HG02981 (cell line): ENCODE data around the gene MSMO1.

Experiments used
- ATAC-seq: cut with Tn5 transposase; IDR thresholded peaks from one replicate; pipeline ENCODE4 v1.9.1; 2021; ENCODE audit warnings: mild to moderate bottlenecking, moderate library complexity; ENCODE audit not compliant: unreplicated experiment

Gene MSMO1

GRCh38 chr4:165359506-165359905 lies 32.0 kb downstream of the MSMO1 start:
- ATAC-seq: no peak

DNA sequence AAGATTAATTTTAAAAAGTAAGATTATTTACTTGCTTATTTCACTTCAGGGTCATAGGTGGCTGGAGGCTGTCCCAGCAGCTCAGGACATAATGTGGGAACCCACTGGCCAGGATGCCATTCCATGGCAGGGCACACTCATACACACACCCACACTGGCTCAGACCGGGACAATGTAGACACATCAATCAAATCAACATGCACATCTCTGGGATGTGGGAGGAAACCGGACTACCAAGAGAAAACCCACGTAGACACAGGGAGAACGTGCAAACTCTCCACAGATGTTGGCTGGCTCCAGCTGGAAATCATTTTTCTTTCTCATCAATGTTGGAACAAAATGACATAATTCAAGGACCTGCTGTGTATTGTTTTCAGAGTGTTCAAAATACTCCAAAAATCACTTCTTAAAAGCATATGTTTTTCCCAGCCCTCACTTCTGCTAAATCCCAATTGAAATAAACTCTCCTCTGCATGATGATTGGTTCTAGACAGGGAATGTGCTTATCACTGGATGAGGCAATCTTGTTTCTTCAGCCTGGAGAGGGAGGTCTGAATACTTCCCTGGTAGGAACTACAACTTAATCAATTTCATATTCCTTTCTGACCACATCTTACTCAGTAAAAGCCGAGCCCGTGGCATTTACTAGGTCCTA lies 32.7 kb downstream of the MSMO1 start:
- no peak for ATAC-seq

- ATAC-seq: no peak
Measured at GRCh38 chr4:165360985-165361670, 33.7 kb downstream of the MSMO1 start.

DNA sequence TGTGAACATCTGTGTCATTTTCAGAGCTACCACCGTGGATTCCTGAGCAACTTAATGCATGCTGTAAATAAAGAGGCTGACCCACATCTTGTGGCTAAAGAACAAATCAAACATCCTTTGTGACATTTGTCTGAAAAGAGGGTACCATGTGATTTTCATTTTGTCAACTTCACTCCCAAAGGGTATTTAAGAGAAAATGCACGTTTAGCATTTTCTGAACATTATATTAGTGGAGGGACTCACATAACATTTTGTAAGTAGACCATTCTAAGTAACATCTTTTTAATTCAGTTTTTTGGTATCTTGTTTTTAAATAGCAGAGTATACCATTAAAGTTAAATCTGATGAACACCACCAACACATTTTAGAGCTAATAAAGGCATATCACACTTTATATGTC lies 34.3 kb downstream of the MSMO1 start:
- ATAC-seq: no peak

- no peak for ATAC-seq
Measured at GRCh38 chr4:165364452-165365080, 37.1 kb downstream of the MSMO1 start.

DNA sequence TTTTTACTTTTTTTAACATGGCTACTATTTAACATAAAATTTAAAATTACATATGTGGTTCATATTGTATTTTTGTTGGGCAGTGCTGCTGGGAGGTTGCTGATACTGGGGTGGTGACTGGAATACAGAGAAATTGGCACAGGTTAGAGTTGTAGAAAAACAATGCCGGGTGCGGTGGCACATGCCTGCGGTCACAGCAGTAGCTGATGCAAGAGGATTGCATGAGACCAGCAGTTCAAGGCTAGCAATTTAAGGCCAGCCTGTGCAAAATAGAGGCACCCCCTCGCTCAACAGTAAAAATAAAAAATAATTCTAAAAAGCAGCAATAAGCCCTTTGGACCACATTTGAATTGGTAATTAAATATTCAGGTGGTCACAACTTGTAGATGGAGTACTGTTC lies 39.6 kb downstream of the MSMO1 start:
- no peak for ATAC-seq

DNA sequence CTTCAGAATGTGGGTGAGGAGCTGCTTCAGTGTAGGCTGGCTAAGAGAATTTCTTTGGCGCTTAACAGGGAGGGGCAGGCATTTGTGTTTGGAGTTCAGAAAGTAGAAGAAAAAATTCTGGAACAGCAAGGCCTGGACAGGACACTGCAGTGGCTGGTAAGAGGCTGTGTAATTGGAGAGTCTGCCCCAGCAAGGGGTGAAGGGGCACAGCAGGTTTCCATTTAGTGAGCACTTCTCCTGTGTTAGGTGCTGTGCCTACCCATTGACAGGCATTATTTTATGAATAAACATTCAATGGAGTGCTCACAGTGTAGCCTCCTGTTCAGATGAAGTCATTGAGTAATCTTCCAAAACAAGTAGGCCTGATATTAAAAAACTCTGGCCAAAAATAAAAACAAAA lies 40.6 kb downstream of the MSMO1 start:
- ATAC-seq: no peak

DNA sequence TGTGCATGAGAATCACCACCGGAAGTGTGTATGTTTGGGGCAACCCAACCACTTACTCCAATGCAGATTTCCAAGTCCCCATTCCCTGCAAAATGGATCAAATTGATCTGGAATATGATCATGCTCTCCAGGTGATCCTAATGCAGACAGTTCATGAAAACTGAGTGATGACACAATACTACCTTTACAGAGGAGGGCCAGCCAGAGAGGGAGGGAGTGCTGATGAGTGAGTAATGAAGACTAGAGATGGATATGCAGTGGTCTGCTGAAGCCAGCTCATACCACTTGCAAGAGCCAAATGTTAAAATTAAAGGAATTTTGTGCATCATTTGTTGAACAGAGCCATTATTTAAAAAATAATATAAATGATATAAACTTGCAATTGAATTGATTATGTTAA lies 41.1 kb downstream of the MSMO1 start:
- ATAC-seq: no peak

DNA sequence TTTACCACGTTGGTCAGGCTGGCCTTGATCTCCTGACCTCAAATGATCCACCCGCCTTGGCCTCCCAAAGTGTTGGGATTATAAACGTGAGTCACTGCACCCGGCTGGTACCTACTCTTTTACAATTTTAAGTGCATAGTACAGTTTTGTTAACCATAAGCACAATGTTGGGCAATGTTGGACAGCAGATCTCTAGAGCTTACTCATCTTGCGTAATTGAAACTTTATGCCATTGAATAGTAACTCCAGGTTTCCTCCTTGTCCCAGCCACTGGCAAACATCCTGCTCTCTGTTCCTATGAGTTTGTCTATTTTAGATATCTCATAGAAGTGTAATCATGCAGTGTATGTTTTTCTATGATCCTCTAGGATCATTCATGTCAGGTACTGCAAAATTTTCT lies 42.1 kb downstream of the MSMO1 start:
- ATAC-seq: no peak

DNA sequence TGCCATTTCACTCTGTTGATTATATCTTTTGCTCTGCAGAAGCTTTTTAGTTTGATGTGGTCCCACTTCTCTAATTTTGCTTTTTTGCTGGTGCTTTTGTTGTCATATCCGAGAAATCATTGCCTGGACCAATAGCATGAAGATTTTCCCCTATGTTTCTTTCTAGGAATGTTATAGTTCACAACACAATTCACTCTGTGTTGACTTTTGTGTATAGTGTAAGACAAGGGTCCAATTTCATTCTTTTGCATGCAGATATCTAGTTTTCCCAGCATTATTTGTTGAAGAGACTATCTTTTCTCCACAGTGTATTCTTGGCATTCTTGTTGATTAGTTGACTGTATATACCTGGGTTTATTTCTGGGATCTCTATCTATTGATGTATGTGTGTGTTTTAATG lies 43.1 kb downstream of the MSMO1 start:
- no peak for ATAC-seq

GRCh38 chr4:165375465-165375864 lies 48.0 kb downstream of the MSMO1 start:
- ATAC-seq: no peak

DNA sequence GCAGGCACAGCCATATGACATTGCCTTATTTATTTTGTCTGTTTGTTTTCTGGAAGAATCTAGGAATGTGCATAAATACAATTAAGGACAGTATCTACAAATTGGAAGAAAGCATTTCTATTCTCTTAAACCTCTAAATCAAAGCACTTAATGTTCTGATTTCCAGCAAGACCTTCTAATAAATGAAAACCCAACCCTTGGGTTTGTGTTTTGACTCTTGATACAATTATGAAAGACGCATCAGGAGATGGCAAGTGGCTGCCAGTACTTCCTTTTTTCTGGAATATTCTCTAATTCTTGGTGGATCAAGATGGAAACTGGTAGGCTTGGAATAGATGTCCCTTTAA lies 50.9 kb downstream of the MSMO1 start:
- no peak for ATAC-seq

DNA sequence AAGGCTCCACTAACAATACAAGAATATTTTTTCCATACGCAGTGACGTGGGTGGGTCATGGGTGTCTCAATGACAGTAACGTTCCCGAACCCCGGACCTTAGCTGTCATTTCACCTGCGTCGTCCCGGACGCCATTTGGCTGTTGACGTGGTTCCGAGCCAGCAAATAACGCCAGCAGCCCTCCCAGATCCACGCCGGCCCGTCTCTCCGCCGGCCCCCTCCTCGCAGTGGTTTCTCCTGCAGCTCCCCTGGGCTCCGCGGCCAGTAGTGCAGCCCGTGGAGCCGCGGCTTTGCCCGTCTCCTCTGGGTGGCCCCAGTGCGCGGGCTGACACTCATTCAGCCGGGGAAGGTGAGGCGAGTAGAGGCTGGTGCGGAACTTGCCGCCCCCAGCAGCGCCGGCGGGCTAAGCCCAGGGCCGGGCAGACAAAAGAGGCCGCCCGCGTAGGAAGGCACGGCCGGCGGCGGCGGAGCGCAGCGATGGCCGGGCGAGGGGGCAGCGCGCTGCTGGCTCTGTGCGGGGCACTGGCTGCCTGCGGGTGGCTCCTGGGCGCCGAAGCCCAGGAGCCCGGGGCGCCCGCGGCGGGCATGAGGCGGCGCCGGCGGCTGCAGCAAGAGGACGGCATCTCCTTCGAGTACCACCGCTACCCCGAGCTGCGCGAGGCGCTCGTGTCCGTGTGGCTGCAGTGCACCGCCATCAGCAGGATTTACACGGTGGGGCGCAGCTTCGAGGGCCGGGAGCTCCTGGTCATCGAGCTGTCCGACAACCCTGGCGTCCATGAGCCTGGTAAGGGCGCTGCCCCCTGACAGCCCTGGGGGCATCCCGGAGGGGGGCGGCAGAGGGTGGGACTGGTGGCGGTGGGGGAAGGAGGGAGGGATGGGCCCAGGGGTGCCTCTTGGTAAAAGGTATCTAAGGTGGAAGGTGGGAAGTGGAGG lies 51.5 kb downstream of the MSMO1 start, which contains the start of gene CPE:
Gene CPE (plus strand): TSS at position 264 of the 933 bp plus-strand sequence. CDS start 214 bp downstream, at position 478.
- ATAC-seq: peak; percentile 96

DNA sequence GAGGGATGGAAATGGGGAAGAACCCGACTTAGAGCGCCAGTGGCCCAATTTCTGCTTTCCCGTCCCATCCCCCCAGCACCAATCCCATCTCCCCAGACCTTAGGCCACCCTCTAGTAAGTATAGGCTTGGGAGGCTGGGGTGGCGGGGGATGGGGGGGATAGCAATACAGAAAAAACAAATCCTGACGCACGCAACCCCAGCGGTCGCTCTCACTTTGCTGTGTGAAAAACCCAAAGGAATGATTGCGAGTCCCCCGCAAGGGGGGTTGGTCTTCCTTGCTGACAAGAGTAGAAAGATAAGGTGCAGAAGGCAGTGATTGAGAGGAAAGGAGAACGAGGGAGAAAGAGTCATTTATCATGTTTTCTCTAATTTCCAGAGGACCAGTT lies 52.2 kb downstream of the MSMO1 start:
- no peak for ATAC-seq

GRCh38 chr4:165380805-165381204 lies 53.3 kb downstream of the MSMO1 start:
- ATAC-seq: no peak

DNA sequence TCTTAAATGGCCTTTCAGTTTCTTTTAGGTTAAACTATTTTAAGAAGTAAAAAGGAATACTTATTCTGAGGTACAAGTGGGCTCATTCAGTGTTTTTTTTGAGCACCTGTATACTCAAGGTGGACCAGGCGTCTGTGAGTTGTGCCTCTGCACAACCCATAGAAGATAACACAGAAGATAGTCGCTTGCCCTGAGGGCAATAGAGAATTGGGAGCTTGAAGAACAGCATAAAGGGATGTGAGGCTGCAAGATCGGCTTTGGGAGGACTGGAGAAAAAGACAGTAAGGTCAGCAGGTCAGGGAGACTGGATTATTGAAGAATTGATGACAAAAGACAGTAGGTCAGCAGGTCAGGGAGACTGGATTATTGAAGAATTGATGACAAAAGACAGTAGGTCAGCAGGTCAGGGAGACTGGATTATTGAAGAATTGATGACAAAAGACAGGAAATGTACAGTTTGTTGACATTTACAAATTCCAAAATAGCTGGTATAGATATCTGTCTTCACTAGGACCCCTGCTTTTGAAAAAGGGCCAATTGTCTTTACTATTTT lies 54.4 kb downstream of the MSMO1 start:
- ATAC-seq: no peak

DNA sequence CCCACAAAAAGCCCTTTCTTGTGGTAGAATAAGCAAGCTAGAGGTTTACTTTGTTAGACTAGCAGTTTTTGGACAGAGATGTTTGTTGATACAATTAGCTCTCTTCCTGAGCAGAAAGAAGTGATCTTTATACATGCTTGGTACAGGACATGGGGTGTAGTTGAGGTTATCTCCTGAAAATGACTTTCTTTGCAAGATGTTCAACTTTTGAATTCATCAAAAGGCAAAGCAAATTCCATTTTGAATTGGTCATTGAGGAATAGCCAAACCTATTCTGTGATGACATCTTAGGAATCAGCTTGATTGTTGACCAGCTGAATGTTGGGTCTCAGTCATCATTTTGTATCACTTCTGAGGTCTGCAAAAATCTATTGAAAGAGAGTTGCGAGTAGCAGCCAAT lies 55.2 kb downstream of the MSMO1 start:
- ATAC-seq: no peak

- no peak for ATAC-seq
Measured at GRCh38 chr4:165383591-165384073, 56.2 kb downstream of the MSMO1 start.

DNA sequence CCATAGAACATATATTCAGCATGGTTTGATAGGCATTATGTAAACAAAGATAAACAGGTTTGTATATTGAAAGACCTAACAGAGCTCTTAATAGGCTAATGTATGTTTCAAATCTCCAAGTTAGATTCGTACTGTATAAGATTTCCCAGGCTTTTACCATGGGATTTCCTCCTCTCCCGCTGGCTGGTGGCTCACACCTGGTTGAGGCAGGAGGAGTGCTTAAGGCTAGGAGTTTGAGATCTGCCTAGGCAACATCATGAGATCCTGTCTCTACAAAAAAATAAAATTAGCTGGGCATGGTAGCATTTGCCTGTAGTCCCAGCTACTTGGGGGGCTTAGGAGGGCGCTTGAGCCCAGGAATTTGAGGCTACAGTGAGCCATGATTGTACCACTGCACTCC lies 56.7 kb downstream of the MSMO1 start:
- no peak for ATAC-seq

GRCh38 chr4:165384598-165384997 lies 57.1 kb downstream of the MSMO1 start:
- ATAC-seq: no peak

- ATAC-seq: no peak
Measured at GRCh38 chr4:165385126-165385525, 57.7 kb downstream of the MSMO1 start.
